ENCODE measurements around the gene NGFR. TPM values are rescaled to one million over a fixed set of nuclear protein-coding genes. Genes with fewer than 3 reads are reported as not detected.

Gene NGFR
- total RNA-seq, 1 experiment from 2014 or later: not detected

GRCh38 chr17:49546546-49547535 is 51.7 kb downstream of the NGFR start:
- no peak for DNase-seq
- ChIA-PET POLR2A (ENCODE audit: unreplicated experiment) (no interaction called here), CTCF (interaction anchor here (0.7 kb wide), 1 partner anchor 110 kb away, joined by 4 read pairs; no protein-coding TSS in a partner anchor)
- Histone ChIP-seq H3K36me3 (ENCODE audit: low read depth, low read length) (no peaks in the 10 kb centered on the region), H3K9me3 (ENCODE audit: low read length) (no peaks in the 10 kb centered on the region), H3K4me1 (ENCODE audit: insufficient read depth, low read length) (no peaks in the 10 kb centered on the region), H3K27ac (ENCODE audit: low read length) (no peak overlapping the region), H3K9ac (ENCODE audit: low read length) (no peak overlapping the region), H3K4me2 (ENCODE audit: low read length) (no peak overlapping the region), H3K4me3 (ENCODE audit: low read length) (no peak overlapping the region), H2AFZ (ENCODE audit: low read length) (no peak overlapping the region), H3K27me3 (ENCODE audit: low read length) (no peaks in the 10 kb centered on the region), H4K20me1 (ENCODE audit: low read length) (no peaks in the 10 kb centered on the region), H3F3A (ENCODE audit: low read length, unreplicated experiment) (no peaks in the 10 kb centered on the region), H3K79me2 (ENCODE audit: low read length) (no peaks in the 10 kb centered on the region), H3K9me2 (replicated peaks; ENCODE audit: low read length) (no peaks in the 10 kb centered on the region)
- intact Hi-C loops (cut with micrococcal nuclease): no loop called here
- no peak for TF ChIP-seq CTCF (conservative IDR thresholded peaks at IDR 0.05; ENCODE audit: low read depth, low read length)
- TF ChIP-seq EZH2 (IDR thresholded peaks at IDR 0.05; ENCODE audit: low read length, unreplicated experiment): no peak
- TF ChIP-seq EZH2phosphoT487 (IDR thresholded peaks at IDR 0.05; ENCODE audit: borderline replicate concordance, low read length): no peak
- no TSS peak for BruUV-seq (replicated peaks)
- ATAC-seq: no peak

- Histone ChIP-seq H4K20me1 (ENCODE audit: low read length) (no peaks in the 10 kb centered on the region), H3F3A (ENCODE audit: low read length, unreplicated experiment) (no peaks in the 10 kb centered on the region), H3K9me3 (ENCODE audit: low read length) (no peaks in the 10 kb centered on the region), H3K27ac (ENCODE audit: low read length) (no peak overlapping the region), H3K79me2 (ENCODE audit: low read length) (no peaks in the 10 kb centered on the region), H3K27me3 (ENCODE audit: low read length) (no peaks in the 10 kb centered on the region), H3K4me2 (ENCODE audit: low read length) (no peak overlapping the region), H3K4me1 (ENCODE audit: insufficient read depth, low read length) (no peaks in the 10 kb centered on the region), H3K4me3 (ENCODE audit: low read length) (no peak overlapping the region), H2AFZ (ENCODE audit: low read length) (no peak overlapping the region), H3K36me3 (ENCODE audit: low read depth, low read length) (no peaks in the 10 kb centered on the region), H3K9me2 (replicated peaks; ENCODE audit: low read length) (no peaks in the 10 kb centered on the region), H3K9ac (ENCODE audit: low read length) (no peak overlapping the region)
- TF ChIP-seq EZH2phosphoT487 (IDR thresholded peaks at IDR 0.05; ENCODE audit: borderline replicate concordance, low read length): no peak
- TF ChIP-seq CTCF (conservative IDR thresholded peaks at IDR 0.05; ENCODE audit: low read depth, low read length): no peak
- no peak for TF ChIP-seq EZH2 (IDR thresholded peaks at IDR 0.05; ENCODE audit: low read length, unreplicated experiment)
- DNase-seq: no peak
- ATAC-seq: no peak
- intact Hi-C loops (cut with micrococcal nuclease): no loop called here
- BruUV-seq (replicated peaks): no TSS peak
- ChIA-PET CTCF (interaction anchor here (0.7 kb wide), 1 partner anchor 111 kb away, joined by 4 read pairs; no protein-coding TSS in a partner anchor), POLR2A (ENCODE audit: unreplicated experiment) (no interaction called here)
Measured at GRCh38 chr17:49547566-49547965, 52.5 kb downstream of the NGFR start.

GRCh38 chr17:49548051-49548505 is 53.0 kb downstream of the NGFR start:
- H3K4me2 ChIP-seq (ENCODE audit: low read length): no peak overlapping the region
- H4K20me1 ChIP-seq (ENCODE audit: low read length): no peaks in the 10 kb centered on the region
- intact Hi-C loops (cut with micrococcal nuclease): no loop called here
- no peaks in the 10 kb centered on the region for H3K27me3 ChIP-seq (ENCODE audit: low read length)
- no peak overlapping the region for H3K9ac ChIP-seq (ENCODE audit: low read length)
- H3K36me3 ChIP-seq (ENCODE audit: low read depth, low read length): no peaks in the 10 kb centered on the region
- no peak overlapping the region for H2AFZ ChIP-seq (ENCODE audit: low read length)
- no peak for TF ChIP-seq CTCF (conservative IDR thresholded peaks at IDR 0.05; ENCODE audit: low read depth, low read length)
- H3K9me3 ChIP-seq (ENCODE audit: low read length): no peaks in the 10 kb centered on the region
- H3F3A ChIP-seq (ENCODE audit: low read length, unreplicated experiment): no peaks in the 10 kb centered on the region
- no peak overlapping the region for H3K4me3 ChIP-seq (ENCODE audit: low read length)
- no peaks in the 10 kb centered on the region for H3K9me2 ChIP-seq (replicated peaks; ENCODE audit: low read length)
- H3K4me1 ChIP-seq (ENCODE audit: insufficient read depth, low read length): no peaks in the 10 kb centered on the region
- ChIA-PET POLR2A (ENCODE audit: unreplicated experiment) (no interaction called here), CTCF (no interaction called here)
- H3K79me2 ChIP-seq (ENCODE audit: low read length): no peaks in the 10 kb centered on the region
- no peak overlapping the region for H3K27ac ChIP-seq (ENCODE audit: low read length)
- ATAC-seq (no peak), DNase-seq (no peak)
- no TSS peak for BruUV-seq (replicated peaks)
